Activated CD8-positive, alpha-beta memory T cell treated with anti-CD3 and anti-CD28 coated beads for 24 hours (primary cell): ENCODE results near the gene CAP1.
"Not testable (repeated sequence)": the region's sequence is repeated elsewhere in the genome, so short reads cannot be mapped to it uniquely, and the experiment has no call there.

Experiments
- DNase-seq: peaks from one replicate; pipeline ENCODE4 v3.0.0-alpha.2; 2020

Gene CAP1

GRCh38 chr1:40032240-40032891 is 8.2 kb upstream of the CAP1 start:
- DNase-seq = no peak

DNA sequence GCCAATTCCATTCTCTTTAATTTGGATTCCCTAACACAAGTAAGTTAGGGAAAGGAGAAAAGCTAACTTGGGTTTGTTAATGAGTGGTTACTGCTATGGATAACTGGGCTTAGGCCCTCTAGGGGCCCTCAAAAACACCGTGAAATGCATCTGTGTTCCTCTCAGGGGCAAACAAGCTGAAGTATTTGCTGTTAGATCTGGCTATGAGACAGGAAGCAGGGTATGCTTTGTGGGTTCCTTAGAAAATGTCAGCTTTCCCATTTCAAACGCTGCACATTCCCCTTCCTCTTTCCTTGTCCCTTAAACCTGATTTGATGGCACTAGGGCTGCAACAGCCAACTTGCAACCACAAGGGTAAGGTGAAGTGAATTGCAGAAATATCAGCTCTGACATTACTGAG is 5.7 kb upstream of the CAP1 start:
- no peak for DNase-seq

DNA sequence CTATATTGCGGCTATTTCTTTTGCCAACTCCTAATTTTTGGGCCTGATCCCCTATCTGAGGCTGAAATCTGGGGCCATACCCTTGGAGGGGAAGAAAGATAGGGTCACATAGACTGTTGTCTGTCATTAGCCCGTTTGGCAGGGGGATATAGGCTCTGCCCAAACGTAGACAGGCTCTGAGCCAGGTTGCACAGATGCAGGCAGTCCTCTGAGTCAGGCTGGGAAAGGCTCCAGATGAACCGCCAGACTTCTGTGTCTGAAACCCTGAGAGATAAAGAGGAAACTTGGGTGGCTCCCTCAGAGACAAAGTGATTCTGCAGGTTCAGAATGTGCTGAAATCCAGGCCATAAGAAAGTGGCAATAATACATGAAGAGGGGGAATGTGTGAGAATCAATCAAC is 4.0 kb upstream of the CAP1 start:
- no peak for DNase-seq

DNA sequence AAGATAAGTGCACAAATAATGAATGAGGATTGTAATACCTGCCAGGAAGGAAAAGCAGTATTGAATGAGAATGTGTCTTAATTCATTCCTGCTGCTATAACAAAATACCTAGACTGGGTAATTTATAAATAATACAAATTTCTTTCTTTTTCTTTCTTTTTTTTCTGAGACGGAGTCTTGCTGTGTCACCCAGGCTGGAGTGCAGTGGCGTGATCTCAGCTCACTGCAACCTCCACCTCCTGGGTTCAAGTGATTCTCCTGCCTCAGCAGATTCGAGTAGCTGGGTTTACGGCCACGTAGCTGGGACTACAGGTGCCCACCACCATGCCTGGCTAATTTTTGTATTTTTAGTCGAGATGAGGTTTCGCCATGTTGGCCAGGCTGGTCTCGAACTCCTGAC is 3.3 kb upstream of the CAP1 start:
- not testable (repeated sequence) for DNase-seq

- DNase-seq = no peak
These were observed 1.8 kb upstream of the CAP1 start for GRCh38 chr1:40038697-40039096.

- no peak for DNase-seq
These were observed 1.2 kb upstream of the CAP1 start for GRCh38 chr1:40039245-40039756.

DNA sequence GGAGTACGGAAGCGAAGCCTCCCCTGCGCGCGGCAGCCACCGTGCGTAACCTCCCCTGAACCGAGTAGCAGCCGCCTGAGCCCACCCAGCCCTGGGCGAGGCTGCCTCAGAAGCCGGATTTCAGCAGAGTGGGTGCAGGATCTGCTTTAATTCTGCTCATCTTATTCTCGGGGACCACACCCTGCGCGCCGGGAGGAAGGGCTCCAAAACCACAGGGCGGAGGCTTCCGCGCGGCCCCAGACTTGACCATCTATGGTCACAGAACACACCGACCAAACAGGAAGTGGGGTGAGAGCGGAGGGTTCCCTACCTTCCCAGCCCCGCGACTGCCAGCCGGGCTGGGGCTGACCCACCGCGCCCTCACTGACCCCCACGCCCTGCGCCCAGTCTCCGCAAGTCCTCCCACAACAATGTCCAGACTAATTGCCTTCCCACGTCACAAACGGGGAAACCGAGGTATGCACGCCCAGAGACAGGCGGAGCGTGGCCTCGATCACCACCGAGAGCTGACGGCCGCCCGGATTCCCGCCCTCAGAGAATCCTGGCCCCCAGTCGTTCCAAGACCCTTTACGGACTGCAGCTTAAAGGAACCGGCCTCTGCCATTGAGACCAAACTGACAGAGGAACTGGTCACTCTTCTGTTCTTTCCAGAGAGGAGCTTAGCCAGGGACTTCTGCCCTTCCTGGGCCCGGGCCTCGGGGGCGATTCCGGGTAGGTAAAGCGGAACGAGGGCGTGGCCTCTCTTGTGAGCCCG is 595 bp upstream of the CAP1 start:
- peak; percentile 88 for DNase-seq

DNA sequence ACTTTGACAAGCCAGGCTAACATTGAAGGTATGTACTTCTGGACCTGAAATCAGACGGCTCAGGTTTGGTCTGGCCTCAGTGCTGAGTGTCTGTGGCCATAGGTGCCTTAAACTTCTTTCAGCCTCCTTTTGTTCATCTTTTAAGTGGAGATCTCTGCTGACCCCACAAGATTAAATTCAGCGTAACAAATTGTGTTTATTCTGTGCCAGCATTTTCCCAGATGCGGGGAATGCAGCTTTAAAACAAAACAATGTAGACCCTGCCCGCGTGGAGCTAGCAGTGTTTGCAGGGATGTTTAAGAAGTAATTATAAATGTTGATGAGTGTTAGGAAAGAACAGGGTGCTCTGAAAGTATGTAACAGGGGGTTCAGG is 923 bp downstream of the CAP1 start:
- no peak for DNase-seq

DNA sequence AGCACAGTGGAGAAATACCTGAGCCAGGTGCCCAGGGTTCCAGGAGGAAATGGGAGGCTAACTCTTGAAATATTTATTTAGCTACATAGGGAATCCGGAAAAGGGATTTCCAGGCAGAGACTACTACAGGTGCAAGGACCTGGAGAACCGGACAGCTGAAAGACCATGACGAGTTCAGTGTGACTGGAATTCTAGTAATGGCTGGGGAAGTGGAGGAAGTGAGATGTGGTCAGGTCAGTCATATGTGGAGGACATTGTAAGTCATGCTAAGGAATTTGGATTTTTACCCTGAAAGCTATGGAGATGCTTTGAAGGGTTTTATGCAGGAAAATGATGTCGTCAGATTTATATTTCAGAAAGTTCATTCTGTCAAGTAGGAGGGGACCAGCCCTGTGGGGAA is 1.8 kb downstream of the CAP1 start:
- peak; percentile 49 for DNase-seq

DNA sequence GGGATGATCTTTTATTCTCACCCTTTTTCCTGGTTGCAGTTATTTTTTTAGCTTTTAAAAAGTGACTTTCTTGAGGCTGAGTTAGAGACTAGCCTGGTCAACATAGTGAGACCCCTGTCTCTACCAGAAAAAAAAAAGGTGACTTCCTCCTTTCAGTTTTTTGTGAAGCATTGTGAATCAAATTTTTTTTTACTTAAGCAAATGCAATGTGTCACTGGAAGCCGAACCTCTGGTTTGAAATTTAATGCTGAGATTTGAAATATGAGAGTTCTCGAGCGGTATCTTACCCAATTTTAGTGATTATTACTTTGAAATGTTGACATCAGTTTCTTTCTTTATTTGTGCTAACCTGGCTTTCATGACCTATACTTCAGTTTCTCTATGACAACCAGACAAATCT is 3.6 kb downstream of the CAP1 start:
- no peak for DNase-seq

DNA sequence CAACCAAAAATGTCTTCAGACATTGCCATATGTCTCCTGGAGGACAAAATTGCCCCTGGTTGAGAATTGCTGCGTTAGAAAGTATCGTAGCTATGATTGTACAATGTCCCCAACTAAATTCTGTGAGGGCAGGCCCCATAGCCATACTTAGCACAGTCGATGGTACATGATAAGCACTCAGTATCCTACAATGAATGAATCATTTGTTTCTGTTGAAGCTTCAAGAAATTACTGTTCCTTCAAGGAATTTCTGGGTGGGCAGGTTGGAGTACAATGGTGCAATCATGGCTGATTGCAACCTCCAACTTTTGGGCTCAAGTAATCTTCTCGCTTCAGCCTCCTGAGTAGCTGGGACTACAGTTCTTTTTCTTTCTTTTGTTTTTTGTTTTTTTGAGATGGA is 4.7 kb downstream of the CAP1 start:
- DNase-seq = peak; percentile 50

DNA sequence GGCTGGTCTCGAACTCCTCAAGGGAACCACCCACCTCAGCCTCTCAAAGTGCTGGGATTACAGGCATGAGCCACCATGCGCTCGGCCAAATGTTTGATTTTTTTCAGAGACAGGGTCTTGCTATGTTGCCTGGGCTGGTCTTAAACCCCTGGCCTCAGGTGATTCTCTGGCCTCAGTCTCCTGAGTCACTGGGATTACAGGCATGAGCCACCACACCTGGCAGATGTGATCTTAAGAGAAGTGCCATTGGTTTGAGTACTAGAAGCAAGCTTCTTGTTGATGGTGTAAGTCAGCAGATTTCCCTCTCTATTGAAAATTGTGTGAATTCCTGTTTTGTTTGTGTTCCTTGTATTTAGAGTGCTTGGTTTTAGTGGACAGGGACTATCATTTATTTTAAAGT is 5.2 kb downstream of the CAP1 start:
- peak; percentile 43 for DNase-seq

DNA sequence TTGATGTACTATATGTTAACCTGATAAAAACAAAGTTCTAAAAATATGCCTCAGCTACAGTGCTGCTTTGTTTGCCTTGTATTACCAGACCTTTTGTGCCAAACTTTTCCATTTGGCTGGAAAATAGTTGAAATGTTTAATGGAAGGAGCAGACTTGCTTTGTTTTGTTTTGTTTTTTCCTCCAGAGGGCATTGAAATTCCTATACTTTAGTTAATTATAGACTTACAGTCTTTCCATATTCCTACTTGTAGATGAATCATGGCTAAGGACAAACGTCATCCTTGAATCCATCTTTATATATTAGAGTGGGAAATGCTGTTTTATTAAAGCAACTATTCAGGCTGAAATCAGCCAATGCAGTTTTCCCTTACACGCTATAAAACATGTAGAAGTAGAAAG is 6.7 kb downstream of the CAP1 start:
- no peak for DNase-seq

- DNase-seq = peak; percentile 45
These were observed 7.2 kb downstream of the CAP1 start for GRCh38 chr1:40047769-40048168.

DNA sequence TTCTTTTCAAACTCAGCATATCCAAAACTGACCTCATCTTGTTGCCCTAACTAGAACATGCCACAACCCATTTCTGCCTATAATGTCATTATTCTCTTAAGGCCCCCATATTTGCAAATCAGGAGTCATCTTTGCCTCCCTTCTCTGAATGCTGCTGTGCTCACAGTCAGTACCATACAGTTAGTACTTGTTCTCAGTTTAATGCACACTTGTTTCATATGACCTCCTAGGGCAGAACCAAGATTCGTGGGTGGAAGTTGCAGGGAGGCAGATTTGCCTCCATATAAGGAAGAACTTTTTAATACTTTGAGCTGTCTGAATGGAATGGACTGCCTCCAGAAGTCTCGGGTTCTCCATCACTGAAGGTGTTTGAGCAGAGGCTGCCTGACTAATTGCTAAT is 9.2 kb downstream of the CAP1 start:
- peak; percentile 57 for DNase-seq

DNA sequence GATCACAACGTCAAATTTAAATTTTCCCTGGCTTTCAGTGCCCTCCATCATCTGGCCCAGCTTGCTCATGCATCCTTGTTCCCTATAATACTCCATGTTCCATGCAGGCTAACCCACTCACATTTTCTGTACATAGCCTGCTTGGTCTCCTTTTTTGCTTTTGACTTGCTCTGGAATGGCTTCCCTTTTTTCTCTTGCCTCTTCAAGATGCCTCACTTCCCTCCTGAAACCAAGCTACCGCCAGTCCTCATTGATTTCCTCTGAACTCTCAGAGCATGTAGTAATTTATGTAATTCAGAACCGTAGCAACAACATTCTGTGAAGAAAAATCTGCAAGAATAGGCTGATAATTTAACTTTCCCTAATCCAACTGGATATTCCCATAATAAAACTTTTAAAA is 10.3 kb downstream of the CAP1 start:
- peak; percentile 35 for DNase-seq

GRCh38 chr1:40053138-40053887 is 12.8 kb downstream of the CAP1 start:
- DNase-seq = peak; percentile 43

DNA sequence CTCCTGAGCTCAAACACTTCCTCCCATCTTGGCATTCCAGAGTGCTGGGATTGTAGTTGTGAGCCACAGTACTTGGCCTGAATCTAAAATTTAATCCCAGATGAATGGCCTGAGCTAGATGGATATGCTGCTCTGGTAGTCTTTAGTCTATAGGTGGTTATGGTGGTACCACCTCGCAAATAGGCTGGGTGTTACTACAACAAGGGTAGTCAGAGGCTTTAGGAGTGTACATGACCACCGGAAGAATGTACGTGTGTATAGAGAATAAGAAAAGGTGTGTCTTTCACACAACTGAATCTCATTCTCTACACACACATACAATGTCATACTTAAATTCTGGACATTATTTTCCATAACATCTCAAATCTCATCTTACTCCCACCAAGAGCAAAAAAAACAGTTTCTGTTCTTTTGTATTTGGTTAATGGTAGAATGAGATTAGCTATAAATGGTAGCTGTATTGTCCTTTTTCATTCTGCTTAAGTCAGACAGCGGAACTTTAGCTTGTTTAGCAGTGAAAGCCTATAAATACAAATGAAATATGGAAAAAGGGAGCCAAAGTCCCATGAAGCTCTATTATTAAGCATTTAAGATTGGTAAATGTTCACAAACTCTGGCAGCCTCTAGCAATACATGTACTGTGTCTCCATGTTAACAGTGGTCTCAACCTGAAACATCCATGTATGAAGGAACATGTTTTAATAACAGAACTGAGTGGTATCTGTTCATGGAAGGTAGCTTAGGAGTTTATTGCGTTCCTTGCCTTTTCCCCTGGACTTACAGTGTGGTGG is 16.2 kb downstream of the CAP1 start:
- DNase-seq = peak; percentile 42

GRCh38 chr1:40057310-40058030 is 16.9 kb downstream of the CAP1 start:
- DNase-seq = no peak

DNA sequence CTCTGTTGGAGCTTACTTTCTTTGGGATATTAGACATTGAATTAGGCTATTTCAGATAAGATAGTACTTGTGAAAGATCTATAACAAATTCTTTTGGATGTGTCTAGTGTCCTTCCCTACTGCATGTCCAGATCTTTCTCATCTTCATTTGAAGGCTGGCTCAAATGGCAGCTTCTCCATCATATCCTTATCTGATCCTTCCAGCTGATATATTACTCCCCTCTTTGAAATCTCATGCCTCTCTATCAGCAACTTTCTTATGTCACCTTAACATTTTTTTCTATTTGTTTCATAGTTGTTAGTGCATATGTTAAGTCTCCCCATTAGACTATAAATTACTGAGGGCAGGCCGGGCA is 17.5 kb downstream of the CAP1 start:
- no peak for DNase-seq

DNA sequence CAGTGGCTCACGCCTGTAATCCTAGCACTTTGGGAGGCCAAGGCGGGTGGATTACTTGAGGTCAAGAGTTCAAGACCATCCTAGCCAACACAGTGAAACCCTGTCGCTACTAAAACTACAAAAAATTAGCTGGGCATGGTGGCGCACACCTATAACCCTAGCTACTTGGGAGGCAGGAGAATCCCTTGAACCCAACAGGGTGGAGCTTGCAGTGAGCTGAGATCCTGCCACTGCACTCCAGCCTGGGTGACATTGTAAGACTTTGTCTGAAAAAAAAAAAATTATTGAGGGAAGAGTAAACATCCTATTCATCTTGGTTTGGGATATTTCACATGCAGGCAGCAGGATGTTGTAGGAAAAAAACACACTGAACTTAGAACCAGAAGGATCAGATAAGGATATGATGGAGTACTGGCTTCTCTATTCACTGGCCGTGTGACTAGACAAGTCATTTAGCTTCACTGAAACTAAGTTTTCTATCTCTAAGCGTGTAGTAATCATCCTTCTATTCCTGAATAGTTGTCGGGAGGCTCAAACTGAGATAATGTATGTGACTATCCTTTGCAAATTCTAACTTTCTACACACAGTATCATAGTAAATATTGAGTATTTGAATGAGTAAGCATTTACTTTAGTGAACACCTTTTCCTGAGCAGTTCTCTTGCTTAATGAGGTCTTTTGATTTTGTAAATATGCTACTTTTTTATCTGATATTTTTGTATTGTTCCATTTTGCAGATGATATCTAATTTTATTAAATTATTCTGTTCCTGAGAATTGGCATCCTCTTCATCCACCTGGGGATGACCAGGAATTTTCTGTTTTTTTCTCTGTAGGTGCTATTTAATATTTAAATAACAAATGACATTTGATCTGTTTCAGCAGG is 18.2 kb downstream of the CAP1 start:
- DNase-seq = peak; percentile 37
